ENCODE results near the gene IL1RAP. TPM values are rescaled to one million over a fixed set of nuclear protein-coding genes. Genes with fewer than 3 reads are reported as not detected.
"Not testable (repeated sequence)": the region's sequence is repeated elsewhere in the genome, so short reads cannot be mapped to it uniquely, and the experiment has no call there.

IL1RAP gene
- 4.4 and 5.4 TPM in 2 replicates for total RNA-seq
- long read RNA-seq, full-length matches to known transcripts: 1 of 4 reads
- long read RNA-seq, partial matches to known transcripts: 1 of 4 reads
- long read RNA-seq, other reads (novel, unspliced or antisense): 2 of 4 reads

DNA sequence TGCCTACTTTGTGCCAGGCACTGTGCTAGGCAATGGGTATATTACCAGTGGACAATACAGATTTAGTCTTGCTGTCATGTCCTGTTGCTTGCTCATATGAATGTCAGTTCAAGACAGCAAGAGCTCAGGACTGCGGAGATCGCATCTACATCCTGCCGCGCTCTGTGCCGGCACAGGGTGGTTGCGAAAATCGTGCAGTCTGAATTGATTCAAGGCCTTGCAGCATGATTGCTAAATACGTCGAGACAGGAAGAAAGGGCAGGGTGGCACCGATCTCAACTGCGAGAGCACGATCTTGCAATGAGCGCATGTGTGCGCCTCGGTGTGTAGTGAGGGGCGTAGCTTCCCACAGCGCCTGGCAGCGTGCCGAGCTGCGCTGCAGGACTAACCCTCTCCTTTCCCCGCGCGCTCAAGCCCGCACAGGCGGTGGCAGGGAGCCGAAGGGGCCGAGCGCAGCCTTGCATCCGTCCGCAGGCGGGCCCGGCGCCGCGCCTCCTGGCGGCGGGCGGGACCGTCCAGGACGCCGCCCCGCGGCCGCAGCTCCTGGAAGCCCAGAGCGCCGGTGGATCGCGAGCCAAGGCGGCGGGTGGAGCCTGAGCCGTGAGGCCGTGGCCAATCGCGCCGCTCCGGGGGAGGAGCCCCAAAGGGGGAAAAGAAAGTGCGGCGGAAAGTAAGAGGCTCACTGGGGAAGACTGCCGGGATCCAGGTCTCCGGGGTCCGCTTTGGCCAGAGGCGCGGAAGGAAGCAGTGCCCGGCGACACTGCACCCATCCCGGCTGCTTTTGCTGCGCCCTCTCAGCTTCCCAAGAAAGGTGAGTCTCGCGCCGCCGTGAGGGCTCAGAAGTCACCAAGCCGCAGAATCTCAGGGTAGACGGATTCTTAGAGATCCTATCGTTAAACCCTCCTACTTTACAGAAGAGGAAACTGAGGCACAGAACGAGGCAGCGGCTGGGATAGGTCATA lies at the start of gene IL1RAP:
TSS of gene IL1RAP (plus strand) at position 677 of the 962 bp plus-strand sequence. CDS start 50,205 bp downstream, outside the sequence.
- peaks cover 16% of the 10 kb centered on the region for H3K27me3 Mint-ChIP-seq (ENCODE audit: low read depth)
- peak within 1 kb of the TSS; percentile 5 for H3K27ac Mint-ChIP-seq (ENCODE audit: unreplicated experiment)

DNA sequence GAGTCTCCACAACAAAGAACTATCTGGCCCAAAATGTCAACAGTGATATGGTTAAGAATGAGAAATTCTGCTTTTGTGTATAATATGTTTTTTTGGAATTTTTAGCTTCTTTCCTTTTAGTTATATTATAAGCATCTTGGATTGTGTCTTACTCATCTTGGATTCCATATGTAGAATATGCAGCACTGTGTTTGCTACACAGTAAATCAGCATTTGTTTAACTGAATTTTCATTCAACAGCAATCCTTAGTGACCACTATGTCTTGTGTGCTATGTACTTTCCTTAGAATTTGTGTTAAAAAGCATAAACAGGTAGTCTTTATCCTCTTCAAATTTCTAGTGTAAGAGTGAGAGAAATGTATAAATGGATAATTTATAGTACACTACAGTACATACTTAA lies 46.0 kb upstream of the IL1RAP start:
- Mint-ChIP-seq H3K9me3 (peaks cover 4% of the 10 kb centered on the region), H3K4me1 (no peaks in the 10 kb centered on the region), H3K27ac (ENCODE audit: unreplicated experiment) (no peak overlapping the region), H3K4me3 (no peak overlapping the region), H3K27me3 (ENCODE audit: low read depth) (no peaks in the 10 kb centered on the region), H3K36me3 (ENCODE audit: low read depth) (no peaks in the 10 kb centered on the region)
- TF ChIP-seq, protein P1, sequence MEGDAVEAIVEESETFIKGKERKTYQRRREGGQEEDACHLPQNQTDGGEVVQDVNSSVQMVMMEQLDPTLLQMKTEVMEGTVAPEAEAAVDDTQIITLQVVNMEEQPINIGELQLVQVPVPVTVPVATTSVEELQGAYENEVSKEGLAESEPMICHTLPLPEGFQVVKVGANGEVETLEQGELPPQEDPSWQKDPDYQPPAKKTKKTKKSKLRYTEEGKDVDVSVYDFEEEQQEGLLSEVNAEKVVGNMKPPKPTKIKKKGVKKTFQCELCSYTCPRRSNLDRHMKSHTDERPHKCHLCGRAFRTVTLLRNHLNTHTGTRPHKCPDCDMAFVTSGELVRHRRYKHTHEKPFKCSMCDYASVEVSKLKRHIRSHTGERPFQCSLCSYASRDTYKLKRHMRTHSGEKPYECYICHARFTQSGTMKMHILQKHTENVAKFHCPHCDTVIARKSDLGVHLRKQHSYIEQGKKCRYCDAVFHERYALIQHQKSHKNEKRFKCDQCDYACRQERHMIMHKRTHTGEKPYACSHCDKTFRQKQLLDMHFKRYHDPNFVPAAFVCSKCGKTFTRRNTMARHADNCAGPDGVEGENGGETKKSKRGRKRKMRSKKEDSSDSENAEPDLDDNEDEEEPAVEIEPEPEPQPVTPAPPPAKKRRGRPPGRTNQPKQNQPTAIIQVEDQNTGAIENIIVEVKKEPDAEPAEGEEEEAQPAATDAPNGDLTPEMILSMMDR (conservative IDR thresholded peaks at IDR 0.05): no peak
- no peak for DNase-seq (ENCODE audit: low read depth, low spot score)

More for the DNA sequence above, at the start of gene IL1RAP:
- H3K36me3 Mint-ChIP-seq (ENCODE audit: low read depth): no peaks in the 10 kb centered on the region
- TF ChIP-seq, protein P1 (conservative IDR thresholded peaks at IDR 0.05): peak; percentile 75
- peaks cover 2% of the 10 kb centered on the region for H3K9me3 Mint-ChIP-seq
- H3K4me1 Mint-ChIP-seq: peaks cover 10% of the 10 kb centered on the region
- peak; percentile 77 for DNase-seq (ENCODE audit: low read depth, low spot score)
- peak within 1 kb of the TSS; percentile 91 for H3K4me3 Mint-ChIP-seq

DNA sequence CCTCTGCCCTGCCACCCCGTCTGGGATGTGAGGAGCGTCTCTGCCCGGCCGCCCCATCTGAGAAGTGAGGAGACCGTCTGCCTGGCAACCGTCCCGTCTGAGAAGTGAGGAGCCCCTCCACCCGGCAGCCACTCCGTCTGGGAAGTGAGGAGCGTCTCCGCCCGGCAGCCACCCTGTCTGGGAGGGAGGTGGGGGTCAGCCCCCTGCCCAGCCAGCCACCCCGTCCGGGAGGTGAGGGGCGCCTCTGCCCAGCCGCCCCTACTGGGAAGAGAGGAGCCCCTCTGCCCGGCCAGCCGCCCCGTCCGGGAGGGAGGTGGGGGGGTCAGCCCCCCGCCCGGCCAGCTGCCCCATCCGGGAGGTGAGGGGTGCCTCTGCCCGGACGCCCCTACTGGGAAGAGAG lies 40.6 kb upstream of the IL1RAP start:
- not testable (repeated sequence) for H3K36me3 Mint-ChIP-seq (ENCODE audit: low read depth); H3K27me3 Mint-ChIP-seq (ENCODE audit: low read depth); DNase-seq (ENCODE audit: low read depth, low spot score); H3K27ac Mint-ChIP-seq (ENCODE audit: unreplicated experiment); H3K9me3 Mint-ChIP-seq; H3K4me1 Mint-ChIP-seq; H3K4me3 Mint-ChIP-seq

GRCh38 chr3:190481779-190482178 lies 32.1 kb upstream of the IL1RAP start:
- no peak for DNase-seq (ENCODE audit: low read depth, low spot score)
- H3K36me3 Mint-ChIP-seq (ENCODE audit: low read depth): no peaks in the 10 kb centered on the region
- H3K4me1 Mint-ChIP-seq: peaks cover 5% of the 10 kb centered on the region
- no peaks in the 10 kb centered on the region for H3K27me3 Mint-ChIP-seq (ENCODE audit: low read depth)
- TF ChIP-seq, protein P1 (conservative IDR thresholded peaks at IDR 0.05): no peak
- H3K27ac Mint-ChIP-seq (ENCODE audit: unreplicated experiment): no peak overlapping the region
- no peaks in the 10 kb centered on the region for H3K9me3 Mint-ChIP-seq
- H3K4me3 Mint-ChIP-seq: no peak overlapping the region

GRCh38 chr3:190485830-190486532 lies 27.9 kb upstream of the IL1RAP start:
- H3K27ac Mint-ChIP-seq (ENCODE audit: unreplicated experiment): no peak overlapping the region
- no peaks in the 10 kb centered on the region for H3K9me3 Mint-ChIP-seq

More at GRCh38 chr3:190485830-190486532, 27.9 kb upstream of the IL1RAP start:
- no peak overlapping the region for H3K4me3 Mint-ChIP-seq
- no peaks in the 10 kb centered on the region for H3K27me3 Mint-ChIP-seq (ENCODE audit: low read depth)
- H3K36me3 Mint-ChIP-seq (ENCODE audit: low read depth): no peaks in the 10 kb centered on the region
- TF ChIP-seq, protein P1 (conservative IDR thresholded peaks at IDR 0.05): no peak
- no peak for DNase-seq (ENCODE audit: low read depth, low spot score)
- peaks cover 5% of the 10 kb centered on the region for H3K4me1 Mint-ChIP-seq
